WI38 (cell line): ENCODE results near the gene GOLGA6L10.
"Not testable (repeated sequence)": the region's sequence is repeated elsewhere in the genome, so short reads cannot be mapped to it uniquely, and the experiment has no call there.

ENCODE experiments used
- H3K4me3 ChIP-seq: 2 replicates; pipeline ENCODE4 v1.5.1; 2011; ENCODE audit warnings: low read depth, mild to moderate bottlenecking, control low read depth, low read length
- TF ChIP-seq, protein P1 (sequence below): IDR thresholded peaks from 2 replicates; pipeline ENCODE4 v1.5.1; 2012; ENCODE audit warnings: low read depth, mild to moderate bottlenecking, control low read depth, low read length

GOLGA6L10 gene

GRCh38 chr15:82300883-82301282 lies 48.4 kb downstream of the GOLGA6L10 start:
- H3K4me3 ChIP-seq = no peak overlapping the region
- TF ChIP-seq, protein P1, sequence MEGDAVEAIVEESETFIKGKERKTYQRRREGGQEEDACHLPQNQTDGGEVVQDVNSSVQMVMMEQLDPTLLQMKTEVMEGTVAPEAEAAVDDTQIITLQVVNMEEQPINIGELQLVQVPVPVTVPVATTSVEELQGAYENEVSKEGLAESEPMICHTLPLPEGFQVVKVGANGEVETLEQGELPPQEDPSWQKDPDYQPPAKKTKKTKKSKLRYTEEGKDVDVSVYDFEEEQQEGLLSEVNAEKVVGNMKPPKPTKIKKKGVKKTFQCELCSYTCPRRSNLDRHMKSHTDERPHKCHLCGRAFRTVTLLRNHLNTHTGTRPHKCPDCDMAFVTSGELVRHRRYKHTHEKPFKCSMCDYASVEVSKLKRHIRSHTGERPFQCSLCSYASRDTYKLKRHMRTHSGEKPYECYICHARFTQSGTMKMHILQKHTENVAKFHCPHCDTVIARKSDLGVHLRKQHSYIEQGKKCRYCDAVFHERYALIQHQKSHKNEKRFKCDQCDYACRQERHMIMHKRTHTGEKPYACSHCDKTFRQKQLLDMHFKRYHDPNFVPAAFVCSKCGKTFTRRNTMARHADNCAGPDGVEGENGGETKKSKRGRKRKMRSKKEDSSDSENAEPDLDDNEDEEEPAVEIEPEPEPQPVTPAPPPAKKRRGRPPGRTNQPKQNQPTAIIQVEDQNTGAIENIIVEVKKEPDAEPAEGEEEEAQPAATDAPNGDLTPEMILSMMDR = no peak

DNA sequence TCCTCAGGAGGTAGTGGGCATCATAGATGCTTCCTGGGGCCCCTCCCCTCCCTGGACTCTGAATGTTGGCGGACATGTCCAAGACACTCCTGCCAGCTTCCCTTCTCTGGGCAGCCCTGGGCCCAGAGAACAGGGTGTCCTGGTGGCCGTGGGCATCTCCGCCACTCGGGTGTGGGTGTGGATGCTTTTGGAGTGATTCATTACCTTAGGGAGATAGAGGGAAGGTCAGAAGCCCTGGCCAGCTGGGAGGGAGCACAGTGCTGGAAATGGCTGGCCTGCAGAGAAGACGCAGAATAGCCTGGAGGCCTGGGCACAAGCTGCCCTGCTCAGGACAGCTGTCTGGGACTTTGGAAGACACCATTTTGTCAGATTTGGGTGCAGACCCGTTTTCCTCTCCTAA lies 48.9 kb downstream of the GOLGA6L10 start:
- not testable (repeated sequence) for H3K4me3 ChIP-seq

GRCh38 chr15:82299511-82299914 lies 49.8 kb downstream of the GOLGA6L10 start:
- H3K4me3 ChIP-seq = not testable (repeated sequence)

DNA sequence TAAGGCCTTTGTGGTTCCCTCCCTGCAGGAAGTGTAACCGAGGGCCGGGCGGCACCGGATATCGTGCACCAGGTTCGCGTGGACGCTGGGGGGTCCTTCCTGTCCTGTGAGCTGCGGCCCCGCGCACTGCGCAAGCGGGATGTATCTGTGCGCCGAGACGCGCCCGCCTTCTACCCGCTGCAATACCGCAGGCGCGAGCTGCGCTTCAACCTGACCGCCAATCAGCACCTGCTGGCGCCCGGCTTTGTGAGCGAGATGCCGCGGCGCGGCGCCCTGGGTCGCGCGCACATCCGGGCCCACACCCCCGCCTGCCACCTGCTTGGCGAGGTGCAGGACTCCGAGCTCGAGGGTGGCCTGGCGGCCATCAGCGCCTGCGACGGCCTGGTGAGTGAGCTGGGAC lies 50.8 kb downstream of the GOLGA6L10 start:
- TF ChIP-seq, protein P1 = no peak
- no peak overlapping the region for H3K4me3 ChIP-seq

- H3K4me3 ChIP-seq = no peak overlapping the region
- TF ChIP-seq, protein P1 = no peak
Observed at GRCh38 chr15:82298032-82298431, 51.2 kb downstream of the GOLGA6L10 start.

DNA sequence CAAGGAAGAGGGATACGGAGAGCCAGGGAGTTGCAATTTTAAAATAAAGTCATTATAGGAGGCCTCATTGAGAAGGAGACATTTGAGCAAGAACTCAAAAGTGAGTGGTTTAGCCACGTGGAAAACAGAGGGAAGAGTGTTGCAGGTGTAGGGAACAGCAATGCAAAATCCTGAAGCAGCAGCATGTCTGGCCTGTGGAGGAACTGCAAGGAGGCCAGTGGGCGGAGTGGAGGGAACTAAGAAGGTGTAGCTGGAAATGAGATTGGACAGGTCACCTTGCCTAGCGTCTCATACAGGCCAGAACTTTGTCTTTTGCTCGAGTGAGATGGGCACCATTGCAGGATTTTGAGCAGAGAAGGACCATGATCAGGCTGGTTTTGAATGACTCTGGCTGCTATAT lies 51.7 kb downstream of the GOLGA6L10 start:
- TF ChIP-seq, protein P1 = no peak
- H3K4me3 ChIP-seq = no peak overlapping the region

GRCh38 chr15:82294061-82294690 lies 55.1 kb downstream of the GOLGA6L10 start:
- TF ChIP-seq, protein P1 = no peak
- H3K4me3 ChIP-seq = no peak overlapping the region

DNA sequence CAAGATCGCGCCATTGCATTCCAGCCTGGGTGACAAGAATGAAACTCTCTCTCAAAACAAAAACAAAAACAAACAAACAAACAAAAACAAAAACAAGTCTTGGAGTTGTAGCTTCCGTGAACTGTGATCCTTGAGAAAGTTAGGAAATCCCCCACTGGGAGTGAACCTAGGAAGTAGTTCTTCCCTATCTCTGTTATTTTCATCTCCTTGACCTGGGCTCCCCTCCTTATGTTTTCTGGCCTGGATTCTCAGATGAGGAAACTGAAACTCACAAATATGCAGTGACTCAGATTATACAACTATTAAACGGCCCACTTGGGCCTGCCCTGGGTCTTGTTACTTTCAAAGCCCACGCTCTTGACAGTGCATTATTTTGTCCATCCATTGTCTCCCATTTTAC lies 57.0 kb downstream of the GOLGA6L10 start:
- TF ChIP-seq, protein P1 = no peak
- no peak overlapping the region for H3K4me3 ChIP-seq
